Fibroblast of the aortic adventitia (primary cell): ENCODE results near the gene SCP2. TPM values are rescaled to one million over a fixed set of nuclear protein-coding genes. Genes with fewer than 3 reads are reported as not detected.
A peak's percentile ranks its signal among the peaks of the same experiment; 100 is the strongest.

Experiments used
- DNase-seq: peaks from one replicate; pipeline ENCODE4 v3.0.0-alpha.2; 2010; ENCODE audit warnings: low read depth
- H3K4me3 ChIP-seq: 2 replicates; pipeline ENCODE4 v1.5.1; 2011; ENCODE audit warnings: low read depth, mild to moderate bottlenecking, control low read depth, low read length, moderate library complexity
- CTCF ChIP-seq: IDR thresholded peaks from 2 replicates; pipeline ENCODE4 v1.5.1; 2011; ENCODE audit warnings: mild to moderate bottlenecking, low read length, control low read depth, inconsistent platforms; ENCODE audit not compliant: insufficient read depth
- total RNA-seq: library from RNA; depleted of rRNA; stranded (reverse); fragments of >200 nt; gene quantifications from 2 replicates; pipeline ENCODE4 v1.2.3, GENCODE V29; 2012; ENCODE audit warnings: low replicate concordance

Gene SCP2
- total RNA-seq, 1 donor: 188 TPM

GRCh38 chr1:53065391-53065790 lies 138.3 kb downstream of the SCP2 start:
- TF ChIP-seq CTCF: no peak
- H3K4me3 ChIP-seq: no peak overlapping the region
- DNase-seq: no peak

- no peak for DNase-seq
- no peak for TF ChIP-seq CTCF
- H3K4me3 ChIP-seq: no peak overlapping the region
Observed at GRCh38 chr1:53066488-53066887, 139.4 kb downstream of the SCP2 start.

- H3K4me3 ChIP-seq: no peak overlapping the region
- no peak for TF ChIP-seq CTCF
- DNase-seq: peak; percentile 33
Observed at GRCh38 chr1:53066891-53067738, 140.0 kb downstream of the SCP2 start.

GRCh38 chr1:53067886-53068285 lies 140.8 kb downstream of the SCP2 start:
- DNase-seq: no peak
- TF ChIP-seq CTCF: no peak
- H3K4me3 ChIP-seq: no peak overlapping the region

- TF ChIP-seq CTCF: no peak
- DNase-seq: no peak
- H3K4me3 ChIP-seq: no peak overlapping the region
Observed at GRCh38 chr1:53068314-53069099, 141.4 kb downstream of the SCP2 start.

GRCh38 chr1:53069265-53069662 lies 142.2 kb downstream of the SCP2 start:
- H3K4me3 ChIP-seq: no peak overlapping the region
- TF ChIP-seq CTCF: no peak
- no peak for DNase-seq
